ENCODE measurements around the gene BCL11A. TPM values are rescaled to one million over a fixed set of nuclear protein-coding genes. Genes with fewer than 3 reads are reported as not detected.

BCL11A gene
- total RNA-seq, 1 experiment from 2014 or later: 0.33 TPM

GRCh38 chr2:60589104-60589503 is 35.6 kb upstream of the BCL11A start:
- ChIA-PET CTCF (no interaction called here), POLR2A (no interaction called here)
- TF ChIP-seq TCF7L2 (IDR thresholded peaks at IDR 0.05; ENCODE audit: low read depth, low read length): no peak
- no peak for DNase-seq (ENCODE audit: low read depth, low spot score)
- no peak overlapping the region for H3K4me3 ChIP-seq (ENCODE audit: low read depth in 2 of 2, low read length in 2 of 2)
- in situ Hi-C loops (cut with HindIII; ENCODE audit: low pct_unique_long_range_greater_than_20kb, low sequenced_read_pairs) (no loop called here), intact Hi-C loops (cut with micrococcal nuclease; ENCODE audit: unreplicated experiment) (no loop called here)
- no TSS peak for BruUV-seq (replicated peaks)
- no peak overlapping the region for H3K27ac ChIP-seq (ENCODE audit: low read length)
- no peaks in the 10 kb centered on the region for H3K36me3 ChIP-seq (ENCODE audit: control insufficient read depth, insufficient read depth, low read length)
- H3K4me1 ChIP-seq (ENCODE audit: control insufficient read depth, insufficient read depth, low read length): no peaks in the 10 kb centered on the region
- H3K9me3 ChIP-seq (ENCODE audit: control insufficient read depth, insufficient read depth, low read depth, low read length): no peaks in the 10 kb centered on the region
- ATAC-seq: no peak
- H3K27me3 ChIP-seq (ENCODE audit: control insufficient read depth, insufficient read depth, low read length): peaks cover 4% of the 10 kb centered on the region; the same call in 1 of the 2 replicates

DNA sequence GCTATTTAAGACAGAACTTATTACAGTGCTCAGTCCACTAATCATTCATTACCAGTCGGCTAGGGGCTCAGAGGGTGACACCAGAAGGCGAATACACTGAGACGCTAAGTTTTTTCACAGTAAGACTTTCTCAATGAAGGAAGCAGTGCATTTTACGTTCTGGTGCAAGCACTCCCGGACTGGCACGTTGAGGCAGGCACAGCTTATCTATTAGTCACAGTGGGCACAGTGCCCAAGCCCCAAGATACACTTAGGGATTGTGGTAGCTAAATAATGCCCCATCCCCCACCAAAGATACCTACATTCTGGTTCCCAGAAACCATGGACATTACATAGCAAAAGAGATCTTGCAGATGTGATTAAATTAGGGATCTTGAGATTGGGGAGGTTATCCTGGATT is 32.6 kb upstream of the BCL11A start:
- in situ Hi-C loops (cut with HindIII; ENCODE audit: low pct_unique_long_range_greater_than_20kb, low sequenced_read_pairs): no loop called here
- intact Hi-C loops (cut with micrococcal nuclease; ENCODE audit: unreplicated experiment): no loop called here
- ATAC-seq (no peak), DNase-seq (ENCODE audit: low read depth, low spot score) (no peak)
- Histone ChIP-seq H3K4me3 (ENCODE audit: low read depth in 2 of 2, low read length in 2 of 2) (no peak overlapping the region), H3K27ac (ENCODE audit: low read length) (no peak overlapping the region), H3K9me3 (ENCODE audit: control insufficient read depth, insufficient read depth, low read depth, low read length) (no peaks in the 10 kb centered on the region), H3K27me3 (ENCODE audit: control insufficient read depth, insufficient read depth, low read length) (peaks cover 16% of the 10 kb centered on the region), H3K4me1 (ENCODE audit: control insufficient read depth, insufficient read depth, low read length) (no peaks in the 10 kb centered on the region), H3K36me3 (ENCODE audit: control insufficient read depth, insufficient read depth, low read length) (no peaks in the 10 kb centered on the region)
- ChIA-PET POLR2A (no interaction called here), CTCF (no interaction called here)
- TF ChIP-seq TCF7L2 (IDR thresholded peaks at IDR 0.05; ENCODE audit: low read depth, low read length) (no peak), SIN3A (IDR thresholded peaks at IDR 0.05; ENCODE audit: borderline replicate concordance, insufficient read depth, low read depth, low read length) (no peak), POLR2AphosphoS5 (IDR thresholded peaks at IDR 0.05; ENCODE audit: low read depth, low read length) (no peak), REST (IDR thresholded peaks at IDR 0.05; ENCODE audit: insufficient read depth in 1 of 2, low read depth in 2 of 2, low read length in 1 of 2) (no peak)
- TF ChIP-seq, protein P1, sequence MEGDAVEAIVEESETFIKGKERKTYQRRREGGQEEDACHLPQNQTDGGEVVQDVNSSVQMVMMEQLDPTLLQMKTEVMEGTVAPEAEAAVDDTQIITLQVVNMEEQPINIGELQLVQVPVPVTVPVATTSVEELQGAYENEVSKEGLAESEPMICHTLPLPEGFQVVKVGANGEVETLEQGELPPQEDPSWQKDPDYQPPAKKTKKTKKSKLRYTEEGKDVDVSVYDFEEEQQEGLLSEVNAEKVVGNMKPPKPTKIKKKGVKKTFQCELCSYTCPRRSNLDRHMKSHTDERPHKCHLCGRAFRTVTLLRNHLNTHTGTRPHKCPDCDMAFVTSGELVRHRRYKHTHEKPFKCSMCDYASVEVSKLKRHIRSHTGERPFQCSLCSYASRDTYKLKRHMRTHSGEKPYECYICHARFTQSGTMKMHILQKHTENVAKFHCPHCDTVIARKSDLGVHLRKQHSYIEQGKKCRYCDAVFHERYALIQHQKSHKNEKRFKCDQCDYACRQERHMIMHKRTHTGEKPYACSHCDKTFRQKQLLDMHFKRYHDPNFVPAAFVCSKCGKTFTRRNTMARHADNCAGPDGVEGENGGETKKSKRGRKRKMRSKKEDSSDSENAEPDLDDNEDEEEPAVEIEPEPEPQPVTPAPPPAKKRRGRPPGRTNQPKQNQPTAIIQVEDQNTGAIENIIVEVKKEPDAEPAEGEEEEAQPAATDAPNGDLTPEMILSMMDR (IDR thresholded peaks at IDR 0.05): no peak
- no TSS peak for BruUV-seq (replicated peaks)

- no peaks in the 10 kb centered on the region for H3K4me1 ChIP-seq (ENCODE audit: control insufficient read depth, insufficient read depth, low read length)
- in situ Hi-C loops (cut with HindIII; ENCODE audit: low pct_unique_long_range_greater_than_20kb, low sequenced_read_pairs): no loop called here
- no peak for ATAC-seq
- POLR2A ChIA-PET: no interaction called here
- H3K27me3 ChIP-seq (ENCODE audit: control insufficient read depth, insufficient read depth, low read length): peaks cover 22% of the 10 kb centered on the region
- CTCF ChIA-PET: no interaction called here
- no TSS peak for BruUV-seq (replicated peaks)
- intact Hi-C loops (cut with micrococcal nuclease; ENCODE audit: unreplicated experiment): no loop called here
- no peaks in the 10 kb centered on the region for H3K36me3 ChIP-seq (ENCODE audit: control insufficient read depth, insufficient read depth, low read length)
- no peak for DNase-seq (ENCODE audit: low read depth, low spot score)
- no peaks in the 10 kb centered on the region for H3K9me3 ChIP-seq (ENCODE audit: control insufficient read depth, insufficient read depth, low read depth, low read length)
- no peak overlapping the region for H3K27ac ChIP-seq (ENCODE audit: low read length)
- H3K4me3 ChIP-seq (ENCODE audit: low read depth in 2 of 2, low read length in 2 of 2): no peak overlapping the region
- no peak for TF ChIP-seq SIN3A (IDR thresholded peaks at IDR 0.05; ENCODE audit: borderline replicate concordance, insufficient read depth, low read depth, low read length)
- no peak for TF ChIP-seq POLR2AphosphoS5 (IDR thresholded peaks at IDR 0.05; ENCODE audit: low read depth, low read length)
- TF ChIP-seq, protein P1 (IDR thresholded peaks at IDR 0.05): no peak
- TF ChIP-seq REST (IDR thresholded peaks at IDR 0.05; ENCODE audit: insufficient read depth in 1 of 2, low read depth in 2 of 2, low read length in 1 of 2): no peak
- no peak for TF ChIP-seq TCF7L2 (IDR thresholded peaks at IDR 0.05; ENCODE audit: low read depth, low read length)
Measured at GRCh38 chr2:60585276-60585675, 31.8 kb upstream of the BCL11A start.
